ENCODE measurements around the gene MYO9A.

MYO9A gene

GRCh38 chr15:71957026-71957425 is 160.9 kb downstream of the MYO9A start:
- no peaks in the 10 kb centered on the region for H3K4me1 ChIP-seq (ENCODE audit: control insufficient read depth in 1 of 2, insufficient read depth in 2 of 2, low read length in 2 of 2)
- H3K14ac ChIP-seq (ENCODE audit: low read length): no peak overlapping the region
- no peak overlapping the region for H3K4ac ChIP-seq (ENCODE audit: low read depth, low read length)
- H3K27ac ChIP-seq (ENCODE audit: low read depth, low read length): no peak overlapping the region
- H3K4me2 ChIP-seq (ENCODE audit: low read length): no peak overlapping the region
- H3K79me1 ChIP-seq (ENCODE audit: low read length): no peaks in the 10 kb centered on the region
- no peaks in the 10 kb centered on the region for H3K27me3 ChIP-seq (ENCODE audit: insufficient read depth, low read length)
- no peak overlapping the region for H3K4me3 ChIP-seq (ENCODE audit: low read depth, low read length)
- no peak for DNase-seq
- no peak overlapping the region for H2BK12ac ChIP-seq (ENCODE audit: low read length)
- H2BK5ac ChIP-seq (ENCODE audit: low read depth, low read length, poor library complexity): no peak overlapping the region
- no peak overlapping the region for H2BK120ac ChIP-seq (ENCODE audit: insufficient read depth, low read length, poor library complexity)
- no peaks in the 10 kb centered on the region for H3K79me2 ChIP-seq (ENCODE audit: control insufficient read depth, insufficient read depth, low read length, poor library complexity)
- no peak overlapping the region for H4K12ac ChIP-seq (ENCODE audit: low read depth, low read length)
- H2AFZ ChIP-seq (ENCODE audit: insufficient read depth, low read length, poor library complexity): no peak overlapping the region
- no peak overlapping the region for H4K8ac ChIP-seq (ENCODE audit: low read depth, low read length)
- no peak overlapping the region for H3K9ac ChIP-seq (ENCODE audit: low read length)
- no peak overlapping the region for H2AK5ac ChIP-seq (ENCODE audit: low read length)
- no peaks in the 10 kb centered on the region for H3K9me3 ChIP-seq (ENCODE audit: insufficient read depth, low read depth, low read length)
- no peak overlapping the region for H4K91ac ChIP-seq (ENCODE audit: low read depth, low read length)
- no peaks in the 10 kb centered on the region for H3K36me3 ChIP-seq (ENCODE audit: control insufficient read depth in 1 of 2, insufficient read depth in 2 of 2, low read length in 2 of 2)
- no peak overlapping the region for H3K18ac ChIP-seq (ENCODE audit: low read length)
- no CpG with 5 or more reads among the region's 2 CpGs for WGBS (ENCODE audit: extremely low coverage, insufficient coverage, insufficient read length)
- no peak overlapping the region for H3K23ac ChIP-seq (ENCODE audit: low read length)

- no peaks in the 10 kb centered on the region for H3K4me1 ChIP-seq (ENCODE audit: control insufficient read depth in 1 of 2, insufficient read depth in 2 of 2, low read length in 2 of 2)
- H3K18ac ChIP-seq (ENCODE audit: low read length): no peak overlapping the region
- no peaks in the 10 kb centered on the region for H3K27me3 ChIP-seq (ENCODE audit: insufficient read depth, low read length)
- H3K36me3 ChIP-seq (ENCODE audit: control insufficient read depth in 1 of 2, insufficient read depth in 2 of 2, low read length in 2 of 2): no peaks in the 10 kb centered on the region
- no peak overlapping the region for H3K4me3 ChIP-seq (ENCODE audit: low read depth, low read length)
- no peak overlapping the region for H4K8ac ChIP-seq (ENCODE audit: low read depth, low read length)
- no peak overlapping the region for H3K9ac ChIP-seq (ENCODE audit: low read length)
- no peak overlapping the region for H2AK5ac ChIP-seq (ENCODE audit: low read length)
- no peak overlapping the region for H4K12ac ChIP-seq (ENCODE audit: low read depth, low read length)
- H3K4ac ChIP-seq (ENCODE audit: low read depth, low read length): no peak overlapping the region
- H3K79me1 ChIP-seq (ENCODE audit: low read length): no peaks in the 10 kb centered on the region
- no CpG with 5 or more reads among the region's 2 CpGs for WGBS (ENCODE audit: extremely low coverage, insufficient coverage, insufficient read length)
- no peak overlapping the region for H2BK12ac ChIP-seq (ENCODE audit: low read length)
- H3K23ac ChIP-seq (ENCODE audit: low read length): no peak overlapping the region
- no peak overlapping the region for H2BK5ac ChIP-seq (ENCODE audit: low read depth, low read length, poor library complexity)
- no peak overlapping the region for H3K27ac ChIP-seq (ENCODE audit: low read depth, low read length)
- H2BK120ac ChIP-seq (ENCODE audit: insufficient read depth, low read length, poor library complexity): no peak overlapping the region
- H3K9me3 ChIP-seq (ENCODE audit: insufficient read depth, low read depth, low read length): no peaks in the 10 kb centered on the region
- no peak for DNase-seq
- H3K14ac ChIP-seq (ENCODE audit: low read length): no peak overlapping the region
- H3K4me2 ChIP-seq (ENCODE audit: low read length): no peak overlapping the region
- no peaks in the 10 kb centered on the region for H3K79me2 ChIP-seq (ENCODE audit: control insufficient read depth, insufficient read depth, low read length, poor library complexity)
- H4K91ac ChIP-seq (ENCODE audit: low read depth, low read length): no peak overlapping the region
- no peak overlapping the region for H2AFZ ChIP-seq (ENCODE audit: insufficient read depth, low read length, poor library complexity)
Measured at GRCh38 chr15:71951134-71951533, 166.8 kb downstream of the MYO9A start.

DNA sequence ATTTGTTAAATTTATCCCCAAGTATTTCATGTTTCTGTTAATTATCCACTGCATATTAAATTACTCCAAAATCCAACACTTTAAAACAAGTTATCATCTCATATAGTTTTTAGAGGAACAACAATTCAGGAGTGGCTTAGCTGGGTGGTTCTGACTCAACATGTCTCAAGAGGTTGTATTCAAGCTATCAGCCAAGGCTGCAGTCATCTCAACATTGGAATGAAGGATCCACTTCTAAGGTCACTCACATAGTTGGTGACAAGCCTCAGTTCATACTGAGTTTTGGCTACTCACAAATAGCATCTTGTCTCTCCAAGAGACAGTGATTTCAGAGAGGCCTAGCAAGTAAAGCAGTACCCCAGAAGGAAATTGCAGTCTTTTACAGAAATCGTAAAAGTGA is 172.9 kb downstream of the MYO9A start:
- Histone ChIP-seq H2AFZ (ENCODE audit: insufficient read depth, low read length, poor library complexity) (no peak overlapping the region), H3K79me1 (ENCODE audit: low read length) (no peaks in the 10 kb centered on the region), H3K4me2 (ENCODE audit: low read length) (no peak overlapping the region), H2BK12ac (ENCODE audit: low read length) (no peak overlapping the region), H3K23ac (ENCODE audit: low read length) (no peak overlapping the region), H4K8ac (ENCODE audit: low read depth, low read length) (no peak overlapping the region), H4K12ac (ENCODE audit: low read depth, low read length) (no peak overlapping the region), H3K36me3 (ENCODE audit: control insufficient read depth in 1 of 2, insufficient read depth in 2 of 2, low read length in 2 of 2) (no peaks in the 10 kb centered on the region), H3K4me3 (ENCODE audit: low read depth, low read length) (no peak overlapping the region), H2BK5ac (ENCODE audit: low read depth, low read length, poor library complexity) (no peak overlapping the region), H4K91ac (ENCODE audit: low read depth, low read length) (no peak overlapping the region), H3K4me1 (ENCODE audit: control insufficient read depth in 1 of 2, insufficient read depth in 2 of 2, low read length in 2 of 2) (no peaks in the 10 kb centered on the region), H3K9me3 (ENCODE audit: insufficient read depth, low read depth, low read length) (no peaks in the 10 kb centered on the region), H3K27ac (ENCODE audit: low read depth, low read length) (no peak overlapping the region), H3K14ac (ENCODE audit: low read length) (no peak overlapping the region), H2BK120ac (ENCODE audit: insufficient read depth, low read length, poor library complexity) (no peak overlapping the region), H3K79me2 (ENCODE audit: control insufficient read depth, insufficient read depth, low read length, poor library complexity) (no peaks in the 10 kb centered on the region), H3K4ac (ENCODE audit: low read depth, low read length) (no peak overlapping the region), H3K18ac (ENCODE audit: low read length) (no peak overlapping the region), H2AK5ac (ENCODE audit: low read length) (no peak overlapping the region), H3K9ac (ENCODE audit: low read length) (no peak overlapping the region), H3K27me3 (ENCODE audit: insufficient read depth, low read length) (no peaks in the 10 kb centered on the region)
- WGBS (ENCODE audit: extremely low coverage, insufficient coverage, insufficient read length): no CpG with 5 or more reads among the region's 1 CpG
- no peak for DNase-seq

GRCh38 chr15:71943806-71944205 is 174.1 kb downstream of the MYO9A start:
- Histone ChIP-seq H3K79me2 (ENCODE audit: control insufficient read depth, insufficient read depth, low read length, poor library complexity) (no peaks in the 10 kb centered on the region), H3K27me3 (ENCODE audit: insufficient read depth, low read length) (no peaks in the 10 kb centered on the region), H4K8ac (ENCODE audit: low read depth, low read length) (no peak overlapping the region), H4K12ac (ENCODE audit: low read depth, low read length) (no peak overlapping the region), H3K9ac (ENCODE audit: low read length) (no peak overlapping the region), H2BK12ac (ENCODE audit: low read length) (no peak overlapping the region), H2AFZ (ENCODE audit: insufficient read depth, low read length, poor library complexity) (no peak overlapping the region), H3K4ac (ENCODE audit: low read depth, low read length) (no peak overlapping the region), H3K4me1 (ENCODE audit: control insufficient read depth in 1 of 2, insufficient read depth in 2 of 2, low read length in 2 of 2) (no peaks in the 10 kb centered on the region), H3K9me3 (ENCODE audit: insufficient read depth, low read depth, low read length) (no peaks in the 10 kb centered on the region), H3K23ac (ENCODE audit: low read length) (no peak overlapping the region), H4K91ac (ENCODE audit: low read depth, low read length) (no peak overlapping the region), H3K4me3 (ENCODE audit: low read depth, low read length) (no peak overlapping the region), H3K4me2 (ENCODE audit: low read length) (no peak overlapping the region), H2AK5ac (ENCODE audit: low read length) (no peak overlapping the region), H2BK120ac (ENCODE audit: insufficient read depth, low read length, poor library complexity) (no peak overlapping the region), H3K27ac (ENCODE audit: low read depth, low read length) (no peak overlapping the region), H3K79me1 (ENCODE audit: low read length) (no peaks in the 10 kb centered on the region), H3K14ac (ENCODE audit: low read length) (no peak overlapping the region), H2BK5ac (ENCODE audit: low read depth, low read length, poor library complexity) (no peak overlapping the region), H3K36me3 (ENCODE audit: control insufficient read depth in 1 of 2, insufficient read depth in 2 of 2, low read length in 2 of 2) (no peaks in the 10 kb centered on the region), H3K18ac (ENCODE audit: low read length) (no peak overlapping the region)
- no CpG with 5 or more reads among the region's 5 CpGs for WGBS (ENCODE audit: extremely low coverage, insufficient coverage, insufficient read length)
- no peak for DNase-seq
